HG02588 (cell line): ENCODE measurements around the gene SLCO2A1.

Experiments used
- ATAC-seq: cut with Tn5 transposase; IDR thresholded peaks from one replicate; pipeline ENCODE4 v1.9.1; 2021; ENCODE audit warnings: mild to moderate bottlenecking, moderate library complexity; ENCODE audit not compliant: unreplicated experiment

Gene SLCO2A1

DNA sequence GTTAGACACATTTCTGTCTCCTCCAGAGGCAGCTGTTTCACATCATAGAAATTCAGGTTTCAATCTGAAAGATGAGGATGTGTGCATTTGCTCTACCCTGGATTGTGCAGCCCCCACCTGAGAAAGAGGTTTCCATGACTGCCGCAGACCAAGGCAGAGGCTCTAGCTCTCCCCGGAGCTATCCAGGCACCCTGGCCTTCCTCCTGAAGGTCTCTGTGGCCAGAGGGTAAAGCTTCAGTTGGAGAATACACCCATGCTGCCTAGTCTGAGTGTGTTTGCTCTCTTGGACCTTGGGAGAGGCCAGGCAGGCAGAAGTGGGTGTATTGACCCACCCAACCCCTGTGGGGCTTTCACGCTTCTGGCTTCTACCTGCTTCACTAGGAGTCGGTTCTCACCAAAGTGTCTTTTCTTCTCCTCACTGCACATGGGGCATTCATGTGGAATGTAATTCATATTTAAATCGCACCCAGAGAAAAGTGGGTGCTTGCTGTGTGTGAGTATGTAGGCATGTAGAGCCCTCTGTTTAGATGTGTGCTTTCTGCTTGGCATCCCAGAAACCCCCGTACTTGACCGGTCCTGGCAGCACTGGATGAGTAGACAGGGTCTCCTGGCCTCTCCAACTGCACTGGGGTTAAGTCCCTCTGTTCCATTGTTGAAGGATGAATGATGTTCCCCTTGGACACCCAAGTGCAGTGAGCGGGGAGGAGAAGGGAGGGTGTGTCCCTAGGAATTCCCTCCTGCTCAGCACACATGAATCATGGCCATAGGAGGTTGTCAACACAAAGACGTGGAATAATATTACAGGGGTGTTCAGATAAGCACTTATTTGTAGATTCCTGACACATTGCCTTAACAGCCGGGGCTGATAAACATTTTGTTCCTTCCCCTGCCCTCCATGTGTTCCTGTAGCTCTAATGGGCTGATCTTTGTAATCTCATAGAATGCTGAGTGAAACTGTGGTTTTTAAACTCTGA lies 113.8 kb downstream of the SLCO2A1 start:
- ATAC-seq: no peak

DNA sequence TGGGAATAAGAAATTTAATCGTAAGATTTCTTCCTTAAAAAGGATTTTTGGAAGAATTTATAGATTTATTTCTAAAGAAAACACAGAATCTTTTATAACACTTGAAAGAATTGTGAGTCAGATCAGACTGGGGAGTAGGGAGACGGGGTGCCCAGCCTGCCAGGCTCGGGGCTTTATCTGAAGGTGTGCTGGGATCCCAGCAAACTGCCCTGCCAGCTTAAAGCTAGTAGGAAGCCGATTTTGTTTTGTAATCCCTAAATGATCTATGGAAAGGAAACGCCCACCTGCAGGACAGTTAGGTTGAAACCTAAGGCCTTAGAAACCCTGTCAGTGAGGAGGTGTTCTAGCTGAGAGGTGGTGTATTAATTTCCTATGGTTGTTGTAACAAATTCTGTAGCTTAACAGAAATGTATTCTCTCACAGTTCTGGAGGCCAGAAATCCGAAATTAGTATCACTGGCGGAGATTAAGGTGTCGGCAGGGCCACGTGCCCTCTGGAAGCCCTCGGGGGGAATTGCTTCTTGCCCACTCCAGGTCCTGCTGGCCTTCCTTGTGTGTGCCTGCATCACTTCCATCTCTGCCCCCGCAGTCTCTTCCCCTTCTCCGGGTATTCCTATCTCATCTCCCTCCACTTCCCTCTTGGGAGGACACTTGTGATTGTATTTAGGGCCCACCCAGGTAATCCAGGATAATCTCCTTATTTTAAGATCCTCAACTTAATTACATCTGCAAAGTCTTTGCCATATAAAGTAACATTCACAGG lies 114.7 kb downstream of the SLCO2A1 start:
- no peak for ATAC-seq

DNA sequence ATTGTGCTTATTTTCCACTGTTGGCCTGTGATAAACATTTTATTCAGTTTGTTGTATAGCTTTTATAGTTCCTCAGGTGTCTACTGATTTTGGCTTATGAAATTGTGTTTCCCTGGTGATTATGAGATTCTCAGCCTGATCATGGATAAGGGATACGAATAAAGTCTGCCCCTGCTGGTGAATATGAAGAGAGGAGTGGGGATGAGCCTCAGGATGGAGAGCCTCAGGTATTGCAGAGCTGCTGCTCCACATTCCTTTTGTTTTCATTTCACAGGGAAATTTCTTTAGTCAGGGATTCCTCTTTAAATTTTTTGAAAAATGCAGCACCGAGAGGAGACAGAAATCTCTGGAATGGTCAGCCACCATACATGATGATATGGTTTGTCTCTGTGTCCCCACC lies 119.3 kb downstream of the SLCO2A1 start:
- no peak for ATAC-seq

DNA sequence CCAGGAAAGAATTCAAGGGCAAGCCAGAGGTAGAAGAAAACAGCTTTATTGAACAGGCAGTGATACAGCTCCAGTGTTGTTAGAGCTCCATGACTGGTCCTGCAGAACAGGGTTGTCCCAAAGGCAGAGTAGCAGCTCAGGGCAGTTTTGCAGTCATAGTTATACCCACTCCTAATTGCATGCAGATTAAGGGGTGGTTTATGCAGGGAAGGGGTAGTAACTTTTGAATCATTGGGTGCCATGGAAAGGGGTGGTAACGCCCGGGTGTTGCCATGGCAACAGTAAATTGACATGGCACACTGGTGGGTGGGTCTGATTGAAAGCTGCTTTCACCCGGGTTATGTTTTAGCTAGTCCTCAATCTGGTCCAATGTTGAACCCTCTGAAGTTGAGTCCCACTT lies 124.3 kb downstream of the SLCO2A1 start:
- ATAC-seq: no peak

DNA sequence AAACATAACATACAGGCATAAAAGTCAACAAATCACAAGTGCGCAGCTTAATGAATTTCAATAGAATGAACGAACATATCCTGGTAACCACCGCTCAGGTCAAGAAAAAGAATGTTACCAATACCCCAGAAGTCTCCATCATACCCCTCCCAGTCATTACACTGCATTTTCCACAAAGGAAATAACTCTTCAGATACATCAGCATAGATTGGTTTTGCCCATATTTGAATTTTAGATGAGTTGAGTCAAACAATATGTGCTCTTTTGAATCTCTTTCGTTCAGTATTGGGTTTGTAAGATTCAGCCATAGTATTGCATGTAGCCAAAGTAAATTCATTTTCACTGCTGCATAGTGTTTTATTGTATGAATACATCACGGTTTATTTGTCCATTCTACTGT lies 127.9 kb downstream of the SLCO2A1 start:
- ATAC-seq: no peak

DNA sequence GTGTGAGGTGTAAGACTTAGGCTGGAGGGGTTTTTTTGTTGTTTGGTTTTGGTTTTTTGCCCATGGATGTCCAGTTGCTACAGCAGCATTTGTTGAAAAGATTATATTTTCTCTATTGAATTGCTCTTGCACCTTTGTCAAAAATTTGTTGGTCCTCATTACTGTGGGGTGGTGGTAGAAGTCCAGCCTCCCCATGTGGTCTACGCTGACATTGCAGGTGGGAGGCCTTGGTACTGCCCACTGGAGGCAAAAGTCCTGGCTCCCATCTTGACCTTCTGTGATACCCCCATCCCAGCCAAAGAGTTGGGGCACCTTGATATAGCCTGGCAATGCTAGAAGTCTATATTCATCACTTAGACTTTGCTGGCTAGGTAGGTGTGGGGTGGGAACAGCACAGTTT lies 128.6 kb downstream of the SLCO2A1 start:
- ATAC-seq: no peak

DNA sequence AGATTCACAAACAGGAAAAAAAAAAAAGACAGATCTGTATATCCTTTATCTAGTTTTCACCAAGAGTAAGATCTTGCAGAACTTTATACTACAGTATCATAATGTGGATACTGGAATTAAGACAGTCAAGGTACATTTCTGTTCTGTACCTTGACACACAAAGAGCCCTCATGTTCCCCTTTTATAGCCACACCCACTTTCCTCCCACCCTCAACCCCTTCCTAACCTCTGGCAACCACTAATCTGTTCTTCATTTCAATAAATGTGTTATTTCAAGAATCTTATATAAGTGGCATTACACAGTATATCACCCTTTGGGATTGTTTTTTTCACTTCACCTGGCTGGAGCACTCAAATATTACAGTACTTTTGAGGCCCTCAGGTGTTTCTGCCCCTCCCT lies 130.4 kb downstream of the SLCO2A1 start:
- ATAC-seq: no peak

DNA sequence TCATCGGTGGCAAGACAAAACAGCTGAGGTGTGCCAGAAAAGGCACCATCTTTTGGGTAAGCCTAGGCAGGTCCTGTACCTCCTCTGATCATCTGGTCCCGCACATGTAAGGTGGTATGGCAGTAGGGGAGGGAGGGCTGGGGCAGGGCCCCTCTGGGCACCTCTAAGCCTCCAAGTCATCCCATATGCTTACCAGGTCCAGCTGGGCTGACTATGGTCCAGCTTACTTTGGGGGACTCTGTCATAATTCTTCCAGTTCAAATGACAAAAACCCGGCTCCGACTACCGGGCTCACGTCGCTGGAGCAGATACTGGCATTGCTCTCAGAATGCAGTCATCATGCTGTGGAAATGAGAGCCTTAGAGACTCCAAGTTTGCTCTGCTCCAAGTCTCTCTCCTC lies 132.2 kb downstream of the SLCO2A1 start:
- no peak for ATAC-seq

DNA sequence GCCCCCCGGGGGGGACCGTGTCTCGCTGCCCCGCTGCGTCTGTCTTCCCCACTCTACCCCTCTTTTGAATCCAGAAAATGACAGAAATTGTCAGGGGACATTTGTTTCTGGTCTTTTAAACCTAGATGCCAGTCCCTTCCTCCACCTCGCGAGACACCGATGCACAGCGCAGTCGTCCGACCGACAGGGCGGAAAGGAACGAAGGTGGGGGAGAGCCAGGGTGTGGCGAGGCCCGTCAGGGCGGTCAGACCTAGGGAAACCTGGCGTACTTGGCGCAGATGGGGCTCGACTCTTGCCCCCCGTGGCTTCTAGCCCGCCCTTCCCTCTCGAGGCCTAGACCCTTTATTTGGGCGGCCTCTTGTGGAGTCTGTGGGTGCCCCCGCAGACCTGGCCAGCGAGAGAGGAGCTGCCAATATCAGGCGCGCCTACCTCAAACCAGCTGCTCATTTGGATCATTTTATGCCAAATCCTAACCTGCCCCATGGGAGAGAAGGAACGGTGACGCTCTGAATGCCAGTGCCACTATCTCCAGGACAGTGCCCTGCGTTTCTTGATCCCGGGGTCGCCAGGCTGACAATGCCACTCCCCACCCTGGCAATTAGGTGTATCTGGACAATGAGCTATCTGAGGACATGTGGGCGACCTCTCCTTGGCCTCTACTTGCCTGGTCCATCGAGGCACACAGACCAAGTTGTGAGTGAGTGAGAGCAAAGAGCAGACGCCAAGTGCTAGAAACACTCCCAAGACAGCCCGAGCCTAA lies 133.5 kb downstream of the SLCO2A1 start:
- no peak for ATAC-seq

DNA sequence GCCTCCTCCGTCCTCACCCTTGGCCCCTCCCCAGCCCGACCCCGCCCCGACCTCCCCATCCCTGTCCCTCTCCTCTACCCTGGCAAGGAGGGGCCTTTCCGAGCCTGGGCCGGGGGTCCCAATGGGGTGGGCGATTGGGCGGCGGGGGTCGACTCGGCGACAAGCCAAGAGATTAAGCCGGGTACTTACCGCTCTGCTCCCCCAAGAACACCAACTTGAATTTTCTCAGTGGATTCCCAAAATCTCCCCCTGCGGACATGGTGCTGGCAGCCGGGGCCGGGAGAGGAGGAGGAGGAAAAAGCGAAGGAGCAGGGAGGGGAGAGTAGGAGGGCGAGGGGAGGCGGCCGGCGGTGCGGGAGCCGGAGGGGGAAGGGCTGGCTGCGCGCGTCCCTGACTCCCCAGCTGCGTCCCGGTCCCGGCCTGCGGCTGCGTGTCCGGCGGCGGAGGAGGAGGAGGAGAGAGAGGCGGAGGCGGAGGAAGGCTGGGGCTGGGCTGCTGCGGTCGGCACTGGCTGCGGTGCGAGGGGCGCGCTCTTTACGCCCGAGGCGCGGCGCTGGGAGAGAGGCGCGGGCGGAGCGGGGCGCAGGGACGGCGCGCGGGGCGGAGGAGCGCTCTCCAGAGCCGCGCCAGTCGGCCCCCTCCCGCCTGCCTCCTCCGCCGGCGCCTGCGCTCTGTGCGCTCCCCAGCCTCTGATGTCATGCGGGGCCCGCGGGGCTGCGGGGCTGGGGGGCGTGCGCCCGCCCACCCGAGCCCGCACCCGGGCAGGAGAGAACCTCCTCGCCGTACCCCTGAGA lies 134.3 kb downstream of the SLCO2A1 start, which contains the start of gene RAB6B:
RAB6B (minus strand) TSS at position 675 of the 794 bp plus-strand sequence; CDS start at position 259, 416 bp downstream.
- ATAC-seq: no peak

DNA sequence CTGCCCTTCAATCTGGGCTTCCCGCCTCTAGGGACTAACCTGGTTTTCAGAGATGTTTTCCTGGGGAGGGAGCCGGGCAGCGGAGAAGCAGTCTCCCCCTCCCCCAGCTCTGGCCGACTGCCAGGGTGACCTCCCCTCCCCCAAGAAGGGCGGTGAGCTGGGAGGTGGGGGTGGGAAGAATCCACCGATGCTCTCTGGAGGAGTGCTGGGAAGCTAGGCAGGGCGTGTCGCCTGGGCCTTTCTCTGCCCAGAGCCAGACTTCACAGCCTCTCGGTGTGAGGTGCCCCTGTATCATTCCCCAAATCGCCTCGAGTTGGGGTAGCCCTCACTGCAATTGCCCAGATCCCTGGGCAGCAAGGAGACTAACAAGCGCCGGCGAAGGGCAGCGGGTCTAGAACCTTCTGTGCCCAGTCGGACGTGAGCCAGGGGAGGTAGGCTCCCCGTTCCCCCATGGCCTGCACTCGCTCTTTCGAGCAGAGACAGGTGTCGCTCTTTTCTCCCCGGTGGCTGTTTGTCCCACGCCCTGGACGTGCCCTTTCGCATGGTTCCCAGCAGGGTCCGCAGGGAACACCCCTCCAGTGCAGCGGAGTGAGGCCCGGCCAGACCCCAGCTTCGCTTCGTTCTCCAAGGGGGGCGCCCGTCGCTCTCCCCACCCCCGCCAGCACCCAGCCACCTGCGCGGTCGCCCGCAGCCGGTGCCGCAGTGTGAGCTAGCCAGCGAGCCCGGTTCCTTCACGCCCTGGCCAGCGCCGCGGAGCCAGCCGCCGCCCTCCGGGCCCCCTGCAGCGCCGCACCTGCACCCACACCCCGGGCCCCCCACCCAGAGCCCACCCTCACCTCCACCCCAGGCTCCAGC lies 135.1 kb downstream of the SLCO2A1 start:
- ATAC-seq: no peak

DNA sequence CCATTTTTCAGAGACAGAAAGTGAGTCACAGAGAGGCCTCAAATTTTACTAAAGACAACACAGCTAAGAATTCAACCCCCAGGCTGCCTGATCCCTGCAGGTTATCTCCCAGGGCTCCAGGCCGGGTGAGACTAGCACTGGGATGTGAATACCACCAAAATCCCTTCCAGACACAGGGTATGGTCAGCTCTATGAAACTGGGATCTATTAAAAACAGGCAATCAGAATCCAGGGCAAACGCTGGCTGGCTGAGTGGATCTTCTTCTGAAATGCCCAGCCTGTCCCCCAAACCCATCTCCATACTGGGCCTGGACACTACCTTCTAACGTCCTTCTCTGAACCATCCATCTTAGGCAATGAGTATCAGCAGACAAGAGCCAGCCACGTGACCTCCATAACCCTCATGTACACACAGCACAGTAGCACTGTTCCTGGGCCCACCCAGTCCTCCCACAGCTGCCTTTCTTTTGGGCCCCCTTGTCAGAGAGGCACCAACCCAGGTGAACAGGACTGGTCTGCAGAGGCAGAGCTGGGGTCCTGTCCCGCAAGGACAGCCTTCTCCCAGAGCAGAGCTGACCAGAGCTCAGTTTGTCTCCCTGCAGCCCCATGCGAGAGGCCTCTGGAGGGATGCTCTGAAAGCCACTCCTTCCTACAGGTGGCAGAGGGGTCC lies 135.9 kb downstream of the SLCO2A1 start:
- ATAC-seq: no peak

DNA sequence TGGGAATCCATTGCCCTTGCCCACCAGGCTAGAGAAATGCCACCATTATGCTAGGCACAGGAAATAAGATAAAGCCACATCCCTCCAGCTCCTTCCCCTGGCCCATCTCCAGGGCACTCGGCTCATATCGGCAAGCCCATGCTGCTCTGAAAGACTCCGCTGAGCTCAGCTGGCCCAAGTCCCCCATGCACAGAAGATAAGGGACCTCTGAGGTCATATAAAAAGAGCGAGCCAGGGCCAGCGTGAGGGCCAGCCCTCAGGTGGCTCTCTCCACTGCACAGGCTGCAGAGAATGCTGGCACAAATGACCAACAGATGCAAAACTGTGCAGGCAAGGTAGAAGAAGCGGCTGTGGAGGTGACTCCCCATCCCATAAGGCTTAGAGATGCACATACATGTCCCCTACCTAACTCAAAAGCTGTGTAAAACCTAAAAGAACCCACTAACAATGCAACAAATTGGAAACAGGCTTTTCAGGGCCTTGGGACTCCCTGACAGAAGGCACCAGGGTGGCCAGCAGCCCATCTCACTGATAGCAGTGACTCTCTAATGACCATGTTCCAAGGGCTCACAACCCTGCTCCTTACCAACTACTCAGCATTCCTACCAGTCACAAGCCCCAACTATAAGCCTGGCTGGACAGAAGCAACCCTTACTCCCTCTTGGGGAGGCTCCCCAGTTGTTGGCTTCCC lies 137.0 kb downstream of the SLCO2A1 start:
- ATAC-seq: no peak

DNA sequence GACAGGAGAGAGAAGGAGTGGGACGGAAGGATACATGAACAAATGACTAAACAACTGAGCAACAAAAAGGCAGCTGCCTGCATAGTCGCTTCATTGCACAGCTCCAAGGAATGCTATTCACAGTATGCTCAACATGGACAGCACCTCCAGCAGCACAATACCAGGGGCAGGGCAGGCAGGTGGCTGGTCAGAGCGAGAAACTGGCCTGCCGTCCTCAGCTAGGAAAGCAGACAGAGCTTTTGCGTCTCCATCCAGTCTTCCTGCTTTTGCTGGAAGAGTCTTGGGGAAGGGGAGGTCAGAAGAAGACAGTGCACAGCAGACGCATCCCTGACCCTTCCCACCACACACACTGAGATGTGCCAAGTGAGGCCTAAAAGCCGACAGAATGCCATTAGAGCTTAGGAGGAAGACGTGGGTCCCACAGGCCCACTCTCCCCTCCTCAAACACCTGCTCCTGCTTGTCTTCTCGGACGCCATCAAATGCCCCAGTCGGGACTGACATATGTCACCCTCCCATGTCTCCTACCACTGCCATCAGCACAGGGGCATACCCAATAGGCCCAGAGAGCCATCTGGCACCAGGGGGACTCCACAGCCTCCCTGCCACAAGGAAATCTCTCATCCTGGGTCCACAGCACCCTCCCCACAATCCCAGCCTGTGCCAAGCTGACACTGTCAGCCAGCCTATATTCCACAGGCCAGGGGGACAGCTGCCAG lies 137.9 kb downstream of the SLCO2A1 start:
- ATAC-seq: no peak

DNA sequence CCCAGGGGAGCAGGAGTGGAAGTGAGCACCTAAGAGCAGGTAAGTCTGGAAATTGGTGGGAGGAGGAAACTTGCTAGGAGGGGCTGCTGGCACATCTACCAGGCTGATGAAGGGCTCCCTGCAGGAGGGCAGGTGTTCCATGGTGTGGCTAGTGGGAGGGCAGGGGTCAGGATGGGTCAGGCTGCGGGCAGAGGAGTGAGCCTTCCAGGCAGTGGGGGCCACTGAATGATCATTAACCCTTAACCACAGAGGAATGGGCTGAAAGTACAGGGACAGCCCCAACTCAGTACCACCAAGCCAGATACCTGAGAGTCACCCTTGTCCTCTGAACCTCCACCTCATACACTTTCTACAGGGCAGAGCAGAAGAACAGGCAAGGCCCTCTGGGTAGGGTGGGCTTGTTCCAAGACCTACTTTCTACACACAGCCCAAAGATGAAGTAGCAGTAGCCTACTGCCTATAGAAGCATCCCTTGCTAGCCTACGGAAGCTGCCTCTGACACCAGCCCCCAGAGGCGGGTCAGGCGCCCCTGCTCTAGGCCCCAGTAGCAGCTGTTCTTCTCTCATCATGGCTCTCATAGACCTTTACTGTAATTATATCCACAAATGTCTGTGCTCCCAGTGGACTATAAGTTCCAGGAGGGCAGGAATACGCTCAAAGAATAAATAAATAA lies 138.6 kb downstream of the SLCO2A1 start:
- ATAC-seq: no peak

DNA sequence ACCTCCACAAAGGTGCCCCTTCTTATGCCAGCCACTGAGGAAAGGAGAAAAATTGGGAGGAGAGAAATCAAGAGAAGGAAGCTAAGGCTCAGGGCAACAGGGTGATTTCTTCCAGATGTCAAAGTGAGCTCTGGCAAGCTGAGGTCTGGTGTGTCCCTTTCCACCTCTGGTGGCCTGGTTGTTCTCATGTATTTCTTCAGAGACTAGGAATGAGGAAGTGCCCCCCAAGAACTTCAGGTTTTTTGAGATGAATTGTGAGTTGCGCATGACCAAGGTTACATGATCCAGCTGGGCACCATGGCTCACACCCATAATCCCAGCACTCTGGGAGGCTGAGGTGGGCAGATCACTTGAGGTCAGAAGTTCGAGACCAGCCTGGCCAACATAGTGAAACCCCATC lies 139.7 kb downstream of the SLCO2A1 start:
- no peak for ATAC-seq

DNA sequence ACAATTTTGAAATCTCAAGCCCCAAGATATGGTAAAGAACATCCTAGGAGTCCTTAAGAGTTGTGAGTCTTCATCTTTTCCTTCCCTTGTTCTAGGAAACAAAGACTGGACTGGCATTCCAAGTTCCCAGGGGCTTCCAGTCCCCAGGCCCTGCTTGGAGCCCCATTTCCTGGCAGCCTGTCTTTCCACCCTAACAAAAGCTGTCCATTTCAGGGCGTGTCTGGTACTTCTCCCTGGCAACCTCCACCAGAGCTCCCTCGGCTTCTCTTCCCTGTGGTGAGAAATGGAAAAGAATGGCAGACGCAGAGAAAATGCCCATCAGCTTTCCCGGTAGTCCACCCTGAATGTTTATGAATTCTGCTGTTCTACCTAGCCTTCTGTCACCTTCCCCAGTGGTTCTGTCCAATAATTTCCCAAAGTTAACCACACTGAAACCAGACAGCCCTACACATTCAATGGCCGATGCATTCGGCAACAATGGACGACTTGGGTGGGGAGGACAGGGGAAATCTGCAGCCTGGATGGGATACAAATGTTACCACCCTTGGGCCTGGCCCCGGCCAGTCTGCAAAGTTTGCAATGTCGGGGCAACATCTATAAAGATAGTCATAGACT lies 140.9 kb downstream of the SLCO2A1 start:
- ATAC-seq: no peak
